H7 (cell line): Measurements from ENCODE around the gene COX6A1. TPM values are rescaled to one million over a fixed set of nuclear protein-coding genes. Genes with fewer than 3 reads are reported as not detected.

Source experiments
- DNase-seq: peaks from one replicate; pipeline ENCODE4 v3.0.0; 2012
- H3K27me3 ChIP-seq: 2 replicates; pipeline ENCODE4 v1.6.0; 2011; ENCODE audit warnings: mild to moderate bottlenecking, low read length; ENCODE audit not compliant: control insufficient read depth, insufficient read depth
- H3K36me3 ChIP-seq: replicated peaks from 2 replicates; pipeline ENCODE4 v1.5.1; 2011; ENCODE audit warnings: low read length; ENCODE audit not compliant: control insufficient read depth, insufficient read depth
- H3K4me3 ChIP-seq: 2 replicates; pipeline ENCODE4 v1.5.1; 2011; ENCODE audit warnings: low read depth, mild to moderate bottlenecking, control low read depth, low read length, moderate library complexity; ENCODE audit not compliant: insufficient read depth
- total RNA-seq: library from RNA; depleted of rRNA; stranded (reverse); fragments of >200 nt; shearing (Covaris generic); gene quantifications from 2 replicates; pipeline ENCODE4 v1.2.3, GENCODE V29; 2014

The COX6A1 gene
- total RNA-seq, 1 experiment from 2014 or later, result 604 TPM

DNA sequence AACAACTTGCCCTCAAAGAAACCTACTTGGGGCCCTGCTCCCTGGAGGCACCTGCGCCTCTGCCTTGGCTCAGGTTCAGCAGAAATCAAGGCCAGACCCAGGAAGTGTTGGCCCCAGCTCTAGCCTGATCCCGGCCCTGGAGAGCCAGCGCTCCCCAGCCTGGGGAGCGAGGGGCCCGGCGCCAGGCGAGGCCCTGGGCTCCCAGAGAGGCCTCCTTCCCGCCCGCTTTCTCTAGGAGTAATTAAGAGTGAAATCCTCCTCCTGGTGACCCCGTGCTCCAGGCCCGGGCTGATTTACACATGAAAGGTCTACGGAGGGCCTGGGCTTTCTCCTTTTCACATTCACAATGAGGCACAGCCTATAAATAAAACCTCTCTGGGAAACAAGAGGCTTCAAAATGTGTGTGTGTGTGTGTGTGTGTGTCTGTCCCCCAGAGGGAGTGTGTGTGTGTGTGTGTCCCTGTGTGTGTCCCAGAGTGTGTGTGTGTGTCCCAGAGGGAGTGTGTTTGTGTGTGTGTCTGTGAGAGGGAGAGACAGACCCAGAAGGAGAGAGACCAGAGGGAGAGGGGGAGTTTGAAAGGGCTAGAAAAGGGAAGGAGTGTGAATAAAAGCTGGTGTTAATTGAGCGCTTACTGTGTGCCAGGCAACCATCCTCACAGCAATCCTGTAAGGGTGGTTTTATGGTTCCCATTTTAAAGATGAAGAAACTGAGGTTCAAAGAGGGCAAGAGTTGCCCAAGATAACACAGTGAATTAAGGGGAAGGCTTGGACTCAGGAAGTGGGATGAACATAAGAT lies 23.8 kb upstream of the COX6A1 start:
- no peak overlapping the region for H3K4me3 ChIP-seq
- no peaks in the 10 kb centered on the region for H3K27me3 ChIP-seq
- peak; percentile 92 for DNase-seq
- no peaks in the 10 kb centered on the region for H3K36me3 ChIP-seq

DNA sequence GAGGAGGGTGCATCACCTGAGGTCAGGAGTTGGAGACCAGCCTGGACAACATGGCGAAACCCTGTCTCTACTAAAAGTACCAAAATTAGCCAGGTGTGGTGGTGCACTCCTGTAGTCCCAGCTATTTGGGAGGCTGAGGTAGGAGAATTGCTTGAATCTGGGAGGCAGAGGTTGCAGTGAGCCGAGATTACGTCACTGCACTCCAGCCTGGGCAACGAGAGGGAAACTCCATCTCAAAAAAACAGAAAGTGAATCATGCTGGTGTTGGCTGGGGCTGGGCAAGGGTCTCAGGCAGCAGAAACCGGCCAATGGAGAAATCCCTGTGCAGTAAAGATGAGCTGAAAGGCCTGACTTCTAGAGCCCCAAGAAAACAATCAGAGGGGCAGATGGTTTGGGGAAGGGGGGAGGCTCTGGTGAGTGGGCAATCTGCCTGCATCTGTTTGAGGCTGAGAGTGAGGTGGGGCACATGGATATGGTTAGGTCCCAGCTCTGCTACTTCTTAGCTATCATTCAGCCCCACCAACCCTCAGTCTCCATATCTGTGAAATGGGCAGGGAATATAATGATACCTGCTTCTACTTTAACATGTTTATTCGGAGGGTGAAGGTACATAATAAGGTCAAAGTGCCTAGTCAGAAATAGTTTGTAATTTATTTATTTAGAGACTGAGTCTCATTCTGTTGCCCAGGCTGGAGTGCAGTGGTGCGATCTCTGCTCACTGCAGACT lies 21.3 kb upstream of the COX6A1 start:
- no peaks in the 10 kb centered on the region for H3K27me3 ChIP-seq
- no peak overlapping the region for H3K4me3 ChIP-seq
- no peak for DNase-seq
- no peaks in the 10 kb centered on the region for H3K36me3 ChIP-seq

DNA sequence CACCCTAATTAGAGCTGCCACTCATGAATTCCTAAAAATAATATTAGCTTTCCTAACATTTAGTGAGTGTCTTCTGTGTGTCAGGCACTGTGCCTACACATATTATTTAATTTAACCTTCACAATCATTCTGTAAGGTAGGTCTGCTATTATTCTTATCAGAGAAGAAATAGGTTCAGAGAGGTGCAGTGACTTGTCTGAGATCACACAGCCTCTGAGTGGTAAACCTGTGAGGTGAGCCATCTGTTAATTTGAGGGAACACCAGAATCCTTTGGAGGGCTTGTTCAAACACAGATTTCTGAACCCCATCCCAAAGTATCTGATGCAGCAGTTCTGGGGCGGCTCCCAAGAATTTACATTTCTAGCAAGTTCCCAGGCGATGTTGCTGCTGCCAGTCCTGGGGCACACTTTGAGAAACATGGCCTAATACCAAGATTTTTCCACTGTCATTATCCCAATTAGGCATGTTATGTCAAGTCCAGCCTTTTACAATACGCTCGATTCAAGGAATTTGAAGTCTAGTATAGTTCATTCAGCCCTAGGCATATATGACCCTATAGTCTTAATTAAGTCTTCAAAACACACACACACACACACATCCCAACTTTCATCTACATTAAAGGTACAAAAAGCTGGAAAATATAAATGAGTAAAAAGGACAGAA lies 19.9 kb upstream of the COX6A1 start:
- no peak for DNase-seq

DNA sequence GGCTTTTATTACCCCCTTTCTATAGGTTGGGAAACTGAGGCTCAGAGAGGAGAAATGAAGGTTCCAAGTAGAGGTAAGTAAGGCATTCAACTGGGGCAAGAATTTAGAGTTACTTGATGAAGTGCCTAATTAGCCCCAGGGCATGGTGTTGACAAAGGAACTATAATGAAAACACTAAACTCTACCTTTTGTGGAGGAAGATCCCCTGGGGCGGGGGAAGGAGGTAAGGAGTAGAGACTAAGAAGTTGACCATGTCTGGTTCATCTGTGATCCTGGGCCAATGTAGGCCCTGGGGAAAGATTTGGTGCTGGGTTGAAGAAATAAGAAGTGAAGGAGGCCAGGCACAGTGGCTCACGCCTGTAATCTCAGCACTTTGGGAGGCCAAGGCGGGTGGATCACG lies 16.2 kb upstream of the COX6A1 start:
- Histone ChIP-seq H3K36me3 (no peaks in the 10 kb centered on the region), H3K4me3 (no peak overlapping the region), H3K27me3 (no peaks in the 10 kb centered on the region; the same call in 1 of the 2 replicates)
- no peak for DNase-seq

More for the DNA sequence above, 19.9 kb upstream of the COX6A1 start:
- H3K36me3 ChIP-seq, result no peaks in the 10 kb centered on the region
- no peak overlapping the region for H3K4me3 ChIP-seq
- H3K27me3 ChIP-seq, result no peaks in the 10 kb centered on the region; the same call in 1 of the 2 replicates

DNA sequence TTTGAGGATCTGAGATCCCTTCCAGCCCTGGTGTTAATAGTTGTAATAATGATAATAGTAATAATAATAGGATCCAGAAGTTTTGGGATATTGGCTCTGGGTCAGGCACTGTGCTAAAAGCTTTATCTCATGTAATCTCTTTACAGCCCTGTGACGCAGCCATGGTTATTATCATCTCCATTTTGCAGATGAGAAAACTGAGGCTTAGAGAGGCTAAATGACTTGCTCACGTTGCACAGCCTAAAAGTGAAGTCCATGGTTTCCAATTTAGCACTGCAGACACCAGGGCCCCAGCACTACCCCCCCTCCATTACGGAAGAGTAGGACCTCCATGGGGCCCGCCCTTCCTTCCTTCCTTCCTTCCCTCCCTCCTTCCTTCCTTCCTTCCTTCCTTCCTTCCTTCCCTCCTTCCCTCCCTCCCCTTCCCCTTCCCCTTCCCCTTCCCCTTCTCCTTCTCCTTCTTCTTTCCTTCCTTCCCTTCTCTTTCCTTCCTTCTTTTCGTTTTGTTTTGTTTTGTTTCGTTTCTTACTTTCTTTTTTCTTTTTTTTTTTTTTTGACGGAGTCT lies 14.9 kb upstream of the COX6A1 start:
- H3K4me3 ChIP-seq, result no peak overlapping the region
- H3K36me3 ChIP-seq, result no peaks in the 10 kb centered on the region
- DNase-seq, result no peak
- no peaks in the 10 kb centered on the region; the same call in 1 of the 2 replicates for H3K27me3 ChIP-seq

DNA sequence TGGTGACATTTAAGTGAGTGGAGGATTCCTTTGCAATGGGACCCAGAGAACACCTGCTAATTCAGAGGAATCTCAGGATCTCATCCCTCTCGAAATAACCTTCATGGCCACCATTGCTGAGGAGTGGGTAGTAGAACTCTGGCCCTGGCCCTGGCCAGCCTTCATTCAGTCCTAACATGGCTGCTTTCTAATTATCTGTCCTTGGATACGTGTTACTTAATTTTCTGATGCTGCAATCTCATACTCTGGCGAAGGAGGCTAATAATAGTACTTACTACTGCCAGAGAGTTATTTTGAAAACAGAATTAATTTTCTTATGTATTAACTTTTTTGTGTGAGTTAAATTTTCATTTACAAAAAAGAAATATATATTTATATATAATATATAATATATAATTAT lies 12.1 kb upstream of the COX6A1 start:
- no peak for DNase-seq
- H3K36me3 ChIP-seq, result no peaks in the 10 kb centered on the region
- H3K27me3 ChIP-seq, result no peaks in the 10 kb centered on the region; the same call in 1 of the 2 replicates
- H3K4me3 ChIP-seq, result no peak overlapping the region

DNA sequence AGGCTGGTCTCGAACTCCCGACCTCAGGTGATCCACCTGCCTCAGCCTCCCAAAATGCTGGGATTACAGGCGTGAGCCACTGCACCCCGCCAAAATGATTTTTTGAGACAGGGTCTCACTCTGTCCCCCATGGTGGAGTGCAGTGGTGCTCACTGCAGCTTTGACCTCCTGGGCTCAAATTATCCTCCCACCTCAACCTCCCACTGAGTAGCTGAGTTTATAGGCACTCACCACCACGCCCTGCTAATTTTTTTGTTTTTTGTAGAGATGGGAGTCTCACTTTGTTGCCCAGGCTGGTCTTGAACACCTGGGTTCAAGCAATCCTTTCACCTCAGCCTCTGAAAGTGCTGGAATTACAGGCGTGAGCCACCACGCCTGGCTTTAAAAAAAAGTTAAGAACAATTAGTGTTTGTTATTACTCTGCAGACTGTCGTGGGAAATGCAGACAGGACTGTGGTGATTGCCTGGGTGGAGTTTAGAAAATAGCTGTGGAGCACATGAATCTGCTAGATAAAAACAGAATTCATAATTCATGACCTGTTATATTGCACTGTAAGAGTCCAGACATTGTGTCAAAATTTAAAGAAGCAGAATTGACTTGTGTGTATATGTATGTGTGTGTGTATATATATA lies 9.2 kb upstream of the COX6A1 start:
- H3K4me3 ChIP-seq, result no peak overlapping the region
- no peak for DNase-seq
- no peaks in the 10 kb centered on the region for H3K27me3 ChIP-seq
- H3K36me3 ChIP-seq, result no peaks in the 10 kb centered on the region

DNA sequence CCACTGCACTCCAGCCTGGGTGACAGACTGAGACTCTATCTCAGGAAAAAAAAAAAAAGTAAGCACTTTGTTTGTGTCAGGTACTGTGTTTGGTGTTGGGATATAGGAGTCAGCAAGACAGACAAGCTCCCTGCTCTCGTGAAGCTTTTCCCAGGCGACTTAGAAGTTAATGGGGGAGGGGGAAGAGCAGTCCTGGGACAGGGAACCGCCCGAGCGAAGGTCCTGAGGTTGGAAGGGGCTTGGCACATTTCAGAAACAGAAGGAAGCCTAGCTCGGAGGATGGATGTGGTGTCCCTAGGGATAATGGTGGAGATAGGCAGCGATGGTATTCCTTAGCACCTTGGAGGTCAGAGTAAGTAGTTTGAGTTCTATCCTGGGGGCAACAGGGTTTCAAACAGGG lies 8.5 kb upstream of the COX6A1 start:
- Histone ChIP-seq H3K27me3 (no peaks in the 10 kb centered on the region), H3K4me3 (no peak overlapping the region), H3K36me3 (no peaks in the 10 kb centered on the region)
- no peak for DNase-seq

DNA sequence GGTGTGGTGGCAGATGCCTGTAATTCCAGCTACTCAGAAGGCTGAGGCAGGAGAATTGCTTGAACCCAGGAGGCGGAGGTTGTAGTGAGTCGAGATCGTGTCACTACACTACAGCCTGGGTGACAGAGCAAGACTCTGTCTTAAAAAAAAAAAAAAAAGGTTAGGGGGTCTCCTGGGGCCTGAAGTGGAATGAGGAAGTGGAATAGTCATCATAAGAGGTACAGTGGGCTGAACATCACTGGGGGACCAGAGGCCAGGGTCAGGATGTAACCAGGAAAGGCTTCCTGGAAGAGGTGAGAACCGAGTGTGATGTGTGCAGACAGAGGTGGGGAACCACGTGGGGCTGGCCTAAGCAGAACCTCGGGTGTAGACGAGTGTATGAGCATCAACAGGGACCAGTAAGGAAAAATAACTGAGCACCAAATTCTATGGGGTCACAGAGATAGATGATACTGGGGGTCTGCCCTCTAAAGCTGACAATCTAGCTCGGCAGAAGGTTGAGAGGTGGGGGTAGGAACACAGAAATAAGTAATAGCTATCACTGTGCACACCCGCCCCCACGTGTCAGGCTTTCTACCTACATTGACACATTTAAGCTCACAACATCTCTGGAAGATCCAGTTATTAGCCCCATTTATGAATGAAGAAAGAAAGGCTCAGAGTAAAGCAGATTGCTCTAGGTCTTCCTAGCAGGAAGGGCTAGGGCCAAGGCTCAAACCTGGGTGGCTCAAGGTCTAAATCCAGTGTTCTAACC lies 5.0 kb upstream of the COX6A1 start:
- no peaks in the 10 kb centered on the region for H3K27me3 ChIP-seq
- H3K36me3 ChIP-seq, result no peaks in the 10 kb centered on the region
- H3K4me3 ChIP-seq, result no peak overlapping the region
- DNase-seq, result no peak

DNA sequence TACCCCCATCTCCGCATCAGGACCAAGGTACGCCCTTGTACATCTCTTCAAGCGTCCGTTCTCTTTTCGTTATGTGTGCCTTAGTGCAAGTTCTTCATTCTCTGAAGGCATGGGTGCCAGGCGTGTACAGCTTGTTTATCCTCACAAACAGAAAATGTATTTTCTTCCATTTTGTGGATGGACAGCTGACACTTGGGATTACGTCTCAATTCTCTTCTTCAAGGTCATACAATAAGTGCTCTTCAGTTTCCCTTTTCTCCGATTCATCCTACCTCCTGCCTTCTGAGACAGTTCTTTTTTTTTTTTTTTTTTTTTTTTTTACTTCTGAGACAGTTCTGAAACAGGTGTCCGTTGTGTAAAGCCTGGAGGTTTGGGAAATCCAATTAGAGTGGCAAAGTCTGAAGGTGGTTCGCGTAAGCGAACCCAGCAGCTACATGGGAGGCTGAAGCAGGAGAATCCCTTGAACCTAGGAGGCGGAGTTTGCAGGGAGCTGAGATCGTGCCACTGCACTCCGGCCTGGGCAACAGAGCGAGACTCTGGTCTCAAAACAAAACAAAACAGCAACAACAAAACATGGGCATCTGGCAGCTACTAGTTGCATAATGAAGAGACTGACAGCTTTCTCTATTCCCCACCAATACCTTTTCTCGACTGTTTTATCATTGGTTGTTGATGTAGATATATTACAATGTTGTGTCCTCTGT lies 734 bp downstream of the COX6A1 start:
- peak overlapping the region; percentile 90 for H3K4me3 ChIP-seq
- H3K27me3 ChIP-seq, result no peaks in the 10 kb centered on the region
- H3K36me3 ChIP-seq, result peaks cover 7% of the 10 kb centered on the region
- DNase-seq, result no peak

DNA sequence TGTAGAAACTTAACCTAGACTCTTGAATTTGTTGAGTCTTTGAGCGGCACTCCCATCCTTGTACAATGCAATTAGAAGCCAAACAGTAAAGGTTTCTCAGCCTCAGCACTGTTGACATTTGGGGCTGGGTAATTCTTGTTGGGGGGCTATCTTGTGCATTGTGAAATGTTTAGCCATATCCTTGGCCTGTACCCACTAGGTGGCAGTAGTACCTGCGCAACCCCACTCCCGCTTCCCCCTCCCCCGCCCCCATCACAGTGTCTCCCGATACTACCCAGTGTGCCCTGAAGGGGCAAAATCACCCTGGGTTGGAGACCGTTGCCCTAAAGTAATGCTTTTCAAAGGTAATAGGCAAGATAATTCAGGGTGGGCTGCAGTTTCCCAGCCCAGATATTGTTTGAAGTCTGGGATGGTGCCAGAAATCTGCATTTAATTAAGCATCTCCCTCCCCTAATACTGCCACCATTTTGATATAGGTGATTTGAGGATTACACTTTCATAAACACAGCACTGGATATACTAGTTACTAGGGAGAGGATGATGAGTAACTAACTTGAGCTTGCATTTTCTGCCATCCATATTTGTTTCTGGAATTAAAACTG lies 1.8 kb downstream of the COX6A1 start:
- Histone ChIP-seq H3K36me3 (peaks cover 13% of the 10 kb centered on the region), H3K27me3 (no peaks in the 10 kb centered on the region), H3K4me3 (no peak overlapping the region)
- DNase-seq, result peak; percentile 91

DNA sequence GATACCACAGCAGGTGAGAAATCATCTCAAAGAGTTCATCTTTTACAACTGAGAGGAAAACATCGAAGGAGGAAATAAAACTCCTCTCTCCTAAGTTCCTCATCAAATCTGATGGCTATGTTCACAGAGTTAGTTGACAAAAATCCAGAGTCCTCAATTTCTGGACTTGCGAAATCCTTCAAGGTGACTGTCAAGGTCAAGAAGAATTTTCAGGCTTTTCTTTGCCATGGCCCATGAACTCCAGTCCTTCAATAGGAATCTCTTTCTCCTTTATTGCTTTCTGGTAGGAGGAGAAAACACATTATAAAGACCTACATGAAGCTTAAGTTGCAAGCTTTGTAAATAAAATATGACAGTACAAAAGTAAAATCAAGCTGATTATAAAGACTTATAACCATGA lies 6.8 kb downstream of the COX6A1 start:
- H3K27me3 ChIP-seq, result no peaks in the 10 kb centered on the region
- H3K36me3 ChIP-seq, result peaks cover 15% of the 10 kb centered on the region
- no peak overlapping the region for H3K4me3 ChIP-seq
- DNase-seq, result no peak
